Fibroblast of lung (primary cell): ENCODE results near the gene HIVEP3. TPM values are rescaled to one million over a fixed set of nuclear protein-coding genes. Genes with fewer than 3 reads are reported as not detected.

Experiments
- DNase-seq, 2 donors: peaks; one replicate each; pipeline versions ENCODE4 v3.0.0 to v3.0.0-alpha.2; 2010; ENCODE audit warnings: low read depth in 2 of 2
- H2AFZ ChIP-seq: 2 replicates; pipeline ENCODE4 v1.5.1; 2012; ENCODE audit warnings: low read length, control low read depth, inconsistent platforms
- H3K27ac ChIP-seq: 2 replicates; pipeline ENCODE4 v1.5.1; 2011; ENCODE audit warnings: low read length, control low read depth; ENCODE audit not compliant: insufficient read depth
- H3K27me3 ChIP-seq: 2 replicates; pipeline ENCODE4 v1.5.1; 2011; ENCODE audit warnings: mild to moderate bottlenecking, low read length; ENCODE audit not compliant: control insufficient read depth, insufficient read depth
- H3K36me3 ChIP-seq: 2 replicates; pipeline ENCODE4 v1.5.1; 2011; ENCODE audit warnings: low read length; ENCODE audit not compliant: control insufficient read depth, insufficient read depth
- H3K4me1 ChIP-seq: 2 replicates; pipeline ENCODE4 v1.5.1; 2011; ENCODE audit warnings: low read length; ENCODE audit not compliant: control insufficient read depth, insufficient read depth; ENCODE audit errors: extremely low read depth
- H3K4me2 ChIP-seq: 2 replicates; pipeline ENCODE4 v1.5.1; 2011; ENCODE audit warnings: low read length, control low read depth; ENCODE audit not compliant: insufficient read depth; ENCODE audit errors: extremely low read depth
- H3K4me3 ChIP-seq, 4 experiments: fragments of 200-600 bp in 1 of 4; sonication (generic) in 1 of 4; replicated peaks in 1 of 4; 2 replicates each; pipeline ENCODE4 v1.5.1; 2011 to 2016; ENCODE audit warnings: low read length in 4 of 4, low read depth in 3 of 4, mild to moderate bottlenecking in 3 of 4, control low read depth in 2 of 4, inconsistent platforms in 1 of 4, mixed read lengths in 1 of 4; ENCODE audit not compliant: insufficient read depth in 1 of 4; ENCODE audit errors: control extremely low read depth in 1 of 4
- H3K79me2 ChIP-seq: 2 replicates; pipeline ENCODE4 v1.5.1; 2012; ENCODE audit warnings: mild to moderate bottlenecking, low read length, inconsistent platforms; ENCODE audit not compliant: control insufficient read depth, insufficient read depth
- H3K9ac ChIP-seq: 2 replicates; pipeline ENCODE4 v1.5.1; 2011; ENCODE audit warnings: mild to moderate bottlenecking, low read length, control low read depth; ENCODE audit not compliant: insufficient read depth
- H3K9me3 ChIP-seq: 2 replicates; pipeline ENCODE4 v1.5.1; 2012; ENCODE audit warnings: low read depth, low read length; ENCODE audit not compliant: control insufficient read depth, insufficient read depth
- H4K20me1 ChIP-seq: 2 replicates; pipeline ENCODE4 v1.5.1; 2011; ENCODE audit warnings: low read length; ENCODE audit not compliant: control insufficient read depth, insufficient read depth; ENCODE audit errors: extremely low read depth
- EZH2 ChIP-seq: IDR thresholded peaks from 2 replicates; pipeline ENCODE4 v1.5.1; 2012; ENCODE audit warnings: low read length, control low read depth, mild to moderate bottlenecking; ENCODE audit errors: missing control alignments
- polyA plus RNA-seq, 2 donors: library from polyadenylated mRNA; depleted of rRNA in 1 of 2; stranded (reverse) in 1 of 2; unstranded in 1 of 2; fragments of >200 nt; gene quantifications; 2 replicates each; pipeline ENCODE4 v1.2.1, GENCODE V29; 2011 to 2012; ENCODE audit warnings: missing spikeins in 1 of 2
- total RNA-seq: library from RNA; depleted of rRNA; stranded (reverse); fragments of >200 nt; gene quantifications from 2 replicates; pipeline ENCODE4 v1.2.1, GENCODE V29; 2014
- TF ChIP-seq, protein P1 (sequence below), 2 donors: IDR thresholded peaks in 1 of 2; conservative IDR thresholded peaks in 1 of 2; 1 replicate in 1 of 2; 2 replicates in 1 of 2; pipeline ENCODE4 v1.5.1; 2011 to 2012; ENCODE audit warnings: low read length in 2 of 2, control low read depth in 1 of 2, inconsistent platforms in 1 of 2, low read depth in 1 of 2, mild to moderate bottlenecking in 1 of 2

Gene HIVEP3
- total and polyA plus RNA-seq, 2 donors (not counting 1 experiment from before 2014, with no cell fraction given), result 0.83 to 3.2 TPM

DNA sequence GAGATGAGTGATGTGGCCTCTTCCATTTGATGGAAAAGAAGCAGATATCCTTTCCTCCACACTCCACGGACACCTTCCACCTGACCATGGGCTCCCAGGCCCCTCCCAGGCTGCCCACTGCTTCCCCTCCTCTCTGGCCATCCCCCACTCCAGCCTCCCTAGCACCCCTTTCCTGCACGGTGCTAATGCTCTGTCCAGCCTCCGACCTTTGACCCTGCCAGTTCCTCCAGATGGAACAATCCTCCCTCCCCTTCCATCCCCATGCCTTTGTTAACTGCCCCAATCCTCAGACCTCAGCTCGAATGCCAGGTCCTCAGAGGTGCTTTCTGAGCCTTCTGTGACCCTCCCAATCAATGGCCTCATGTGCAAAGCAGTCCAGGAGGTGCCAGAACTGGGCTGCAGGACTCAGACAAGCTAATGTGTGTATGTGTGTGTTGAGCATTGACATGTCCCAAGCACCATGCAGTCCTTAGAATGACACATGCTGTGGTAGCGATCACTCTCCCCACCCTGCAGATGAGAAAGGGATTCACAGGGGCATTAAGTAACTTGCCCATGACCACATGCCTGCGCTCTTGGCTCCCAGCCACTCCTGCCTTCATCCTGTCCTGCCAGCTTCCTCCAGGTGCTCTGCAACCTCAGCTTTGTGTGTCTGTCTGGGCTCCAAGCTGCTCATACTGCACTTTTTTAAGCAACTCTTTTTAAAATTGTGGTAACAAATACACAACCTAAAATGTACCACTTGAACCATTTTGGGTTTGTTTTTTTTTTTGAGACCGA lies 370.8 kb downstream of the HIVEP3 start:
- Histone ChIP-seq H3K9me3 (no peaks in the 10 kb centered on the region), H3K4me3 (no peak overlapping the region), H2AFZ (no peak overlapping the region), H4K20me1 (no peaks in the 10 kb centered on the region), H3K79me2 (no peaks in the 10 kb centered on the region), H3K4me1 (no peaks in the 10 kb centered on the region), H3K36me3 (no peaks in the 10 kb centered on the region), H3K9ac (no peak overlapping the region), H3K4me2 (no peak overlapping the region), H3K27ac (no peak overlapping the region), H3K27me3 (no peaks in the 10 kb centered on the region)
- no peak for DNase-seq
- TF ChIP-seq EZH2, result no peak

- no peaks in the 10 kb centered on the region for H3K4me1 ChIP-seq
- no peak overlapping the region for H2AFZ ChIP-seq
- H3K4me2 ChIP-seq, result no peak overlapping the region
- H3K9me3 ChIP-seq, result no peaks in the 10 kb centered on the region
- H3K9ac ChIP-seq, result no peak overlapping the region
- no peaks in the 10 kb centered on the region for H3K79me2 ChIP-seq
- H3K36me3 ChIP-seq, result no peaks in the 10 kb centered on the region
- H3K27me3 ChIP-seq, result no peaks in the 10 kb centered on the region
- H4K20me1 ChIP-seq, result no peaks in the 10 kb centered on the region
- TF ChIP-seq, protein P1, sequence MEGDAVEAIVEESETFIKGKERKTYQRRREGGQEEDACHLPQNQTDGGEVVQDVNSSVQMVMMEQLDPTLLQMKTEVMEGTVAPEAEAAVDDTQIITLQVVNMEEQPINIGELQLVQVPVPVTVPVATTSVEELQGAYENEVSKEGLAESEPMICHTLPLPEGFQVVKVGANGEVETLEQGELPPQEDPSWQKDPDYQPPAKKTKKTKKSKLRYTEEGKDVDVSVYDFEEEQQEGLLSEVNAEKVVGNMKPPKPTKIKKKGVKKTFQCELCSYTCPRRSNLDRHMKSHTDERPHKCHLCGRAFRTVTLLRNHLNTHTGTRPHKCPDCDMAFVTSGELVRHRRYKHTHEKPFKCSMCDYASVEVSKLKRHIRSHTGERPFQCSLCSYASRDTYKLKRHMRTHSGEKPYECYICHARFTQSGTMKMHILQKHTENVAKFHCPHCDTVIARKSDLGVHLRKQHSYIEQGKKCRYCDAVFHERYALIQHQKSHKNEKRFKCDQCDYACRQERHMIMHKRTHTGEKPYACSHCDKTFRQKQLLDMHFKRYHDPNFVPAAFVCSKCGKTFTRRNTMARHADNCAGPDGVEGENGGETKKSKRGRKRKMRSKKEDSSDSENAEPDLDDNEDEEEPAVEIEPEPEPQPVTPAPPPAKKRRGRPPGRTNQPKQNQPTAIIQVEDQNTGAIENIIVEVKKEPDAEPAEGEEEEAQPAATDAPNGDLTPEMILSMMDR (conservative IDR thresholded peaks at IDR 0.05 in 1 of 2, IDR thresholded peaks at IDR 0.05 in 1 of 2; ENCODE audit: low read depth in 1 of 2, low read length in 2 of 2), result no peak
- no peak overlapping the region for H3K4me3 ChIP-seq
- H3K27ac ChIP-seq, result no peak overlapping the region
- no peak for DNase-seq
Observed at GRCh38 chr1:41547336-41547735, 371.4 kb downstream of the HIVEP3 start.

DNA sequence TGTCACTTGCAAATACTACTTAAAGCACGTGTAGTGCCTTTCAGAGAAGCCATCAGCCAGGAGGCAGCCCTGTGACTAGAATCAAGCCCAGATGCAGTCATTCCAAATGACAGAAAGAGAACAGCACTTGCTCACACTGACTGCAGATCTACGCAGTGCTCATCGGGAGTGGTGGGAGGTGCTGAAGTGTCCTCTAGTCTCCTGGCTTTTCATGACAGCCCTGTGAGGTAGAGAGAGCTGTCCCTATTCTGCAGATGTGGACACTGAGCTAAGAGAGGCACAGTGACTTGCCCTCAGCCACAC lies 371.9 kb downstream of the HIVEP3 start:
- Histone ChIP-seq H2AFZ (no peak overlapping the region), H3K27me3 (no peaks in the 10 kb centered on the region), H3K9me3 (no peaks in the 10 kb centered on the region), H3K4me3 (no peak overlapping the region), H4K20me1 (no peaks in the 10 kb centered on the region), H3K27ac (no peak overlapping the region), H3K79me2 (no peaks in the 10 kb centered on the region), H3K4me1 (no peaks in the 10 kb centered on the region), H3K36me3 (no peaks in the 10 kb centered on the region), H3K9ac (no peak overlapping the region), H3K4me2 (no peak overlapping the region)
- no peak for DNase-seq
- TF ChIP-seq EZH2, result no peak
- TF ChIP-seq, protein P1 (conservative IDR thresholded peaks at IDR 0.05 in 1 of 2, IDR thresholded peaks at IDR 0.05 in 1 of 2; ENCODE audit: low read depth in 1 of 2, low read length in 2 of 2), result no peak
